ENCODE data around the gene AHDC1.

AHDC1 gene

DNA sequence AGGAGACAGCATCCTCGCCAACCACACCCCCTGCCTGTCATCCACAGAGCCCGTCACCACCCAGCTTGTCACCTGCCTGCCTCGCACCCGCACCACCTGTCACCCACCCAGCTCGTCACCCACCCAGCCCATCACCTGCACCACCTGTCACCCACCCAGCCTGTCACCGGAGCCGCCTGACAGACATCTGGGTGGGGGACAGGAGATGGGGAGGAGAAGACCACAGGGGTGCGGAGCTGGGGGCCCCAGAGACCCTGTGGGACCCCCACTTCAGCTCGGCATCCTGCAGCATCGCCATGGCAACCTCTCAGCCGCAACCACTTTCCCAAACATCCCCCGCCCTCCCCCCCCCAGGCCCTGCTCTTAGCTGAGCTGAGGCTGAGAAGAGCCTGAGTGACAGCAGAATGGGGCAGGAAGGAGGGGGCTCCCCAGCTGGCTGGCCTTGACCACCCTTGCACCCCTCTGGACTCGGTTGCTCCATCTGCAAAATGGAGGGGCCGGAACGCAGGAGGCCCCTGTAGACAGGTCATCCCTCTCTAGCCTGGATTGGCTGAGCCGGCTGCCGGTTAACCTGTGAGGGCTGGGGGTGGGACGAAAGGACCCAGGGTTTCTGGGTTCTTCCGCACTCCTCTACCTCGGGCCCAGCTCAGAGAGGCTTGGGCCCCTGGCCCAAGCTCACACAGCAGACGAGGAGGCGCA is 11.6 kb downstream of the AHDC1 start:
- ATAC-seq = no peak
- TF ChIP-seq ZC3H10 (CRISPR knock-in tag; IDR thresholded peaks at IDR 0.05) = no peak
- TF ChIP-seq ESRRG (CRISPR knock-in tag; IDR thresholded peaks at IDR 0.05) = no peak
- TF ChIP-seq, protein P1, sequence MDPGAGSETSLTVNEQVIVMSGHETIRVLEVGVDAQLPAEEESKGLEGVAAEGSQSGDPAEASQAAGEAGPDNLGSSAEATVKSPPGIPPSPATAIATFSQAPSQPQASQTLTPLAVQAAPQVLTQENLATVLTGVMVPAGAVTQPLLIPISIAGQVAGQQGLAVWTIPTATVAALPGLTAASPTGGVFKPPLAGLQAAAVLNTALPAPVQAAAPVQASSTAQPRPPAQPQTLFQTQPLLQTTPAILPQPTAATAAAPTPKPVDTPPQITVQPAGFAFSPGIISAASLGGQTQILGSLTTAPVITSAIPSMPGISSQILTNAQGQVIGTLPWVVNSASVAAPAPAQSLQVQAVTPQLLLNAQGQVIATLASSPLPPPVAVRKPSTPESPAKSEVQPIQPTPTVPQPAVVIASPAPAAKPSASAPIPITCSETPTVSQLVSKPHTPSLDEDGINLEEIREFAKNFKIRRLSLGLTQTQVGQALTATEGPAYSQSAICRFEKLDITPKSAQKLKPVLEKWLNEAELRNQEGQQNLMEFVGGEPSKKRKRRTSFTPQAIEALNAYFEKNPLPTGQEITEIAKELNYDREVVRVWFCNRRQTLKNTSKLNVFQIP (CRISPR knock-in tag; IDR thresholded peaks at IDR 0.05; ENCODE audit: borderline replicate concordance, low read depth) = no peak
- TF ChIP-seq, protein P2, sequence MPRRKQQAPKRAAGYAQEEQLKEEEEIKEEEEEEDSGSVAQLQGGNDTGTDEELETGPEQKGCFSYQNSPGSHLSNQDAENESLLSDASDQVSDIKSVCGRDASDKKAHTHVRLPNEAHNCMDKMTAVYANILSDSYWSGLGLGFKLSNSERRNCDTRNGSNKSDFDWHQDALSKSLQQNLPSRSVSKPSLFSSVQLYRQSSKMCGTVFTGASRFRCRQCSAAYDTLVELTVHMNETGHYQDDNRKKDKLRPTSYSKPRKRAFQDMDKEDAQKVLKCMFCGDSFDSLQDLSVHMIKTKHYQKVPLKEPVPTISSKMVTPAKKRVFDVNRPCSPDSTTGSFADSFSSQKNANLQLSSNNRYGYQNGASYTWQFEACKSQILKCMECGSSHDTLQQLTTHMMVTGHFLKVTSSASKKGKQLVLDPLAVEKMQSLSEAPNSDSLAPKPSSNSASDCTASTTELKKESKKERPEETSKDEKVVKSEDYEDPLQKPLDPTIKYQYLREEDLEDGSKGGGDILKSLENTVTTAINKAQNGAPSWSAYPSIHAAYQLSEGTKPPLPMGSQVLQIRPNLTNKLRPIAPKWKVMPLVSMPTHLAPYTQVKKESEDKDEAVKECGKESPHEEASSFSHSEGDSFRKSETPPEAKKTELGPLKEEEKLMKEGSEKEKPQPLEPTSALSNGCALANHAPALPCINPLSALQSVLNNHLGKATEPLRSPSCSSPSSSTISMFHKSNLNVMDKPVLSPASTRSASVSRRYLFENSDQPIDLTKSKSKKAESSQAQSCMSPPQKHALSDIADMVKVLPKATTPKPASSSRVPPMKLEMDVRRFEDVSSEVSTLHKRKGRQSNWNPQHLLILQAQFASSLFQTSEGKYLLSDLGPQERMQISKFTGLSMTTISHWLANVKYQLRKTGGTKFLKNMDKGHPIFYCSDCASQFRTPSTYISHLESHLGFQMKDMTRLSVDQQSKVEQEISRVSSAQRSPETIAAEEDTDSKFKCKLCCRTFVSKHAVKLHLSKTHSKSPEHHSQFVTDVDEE (CRISPR knock-in tag; IDR thresholded peaks at IDR 0.05) = no peak
- no peak for TF ChIP-seq GLIS3 (CRISPR knock-in tag; IDR thresholded peaks at IDR 0.05)
- TF ChIP-seq, protein P3, sequence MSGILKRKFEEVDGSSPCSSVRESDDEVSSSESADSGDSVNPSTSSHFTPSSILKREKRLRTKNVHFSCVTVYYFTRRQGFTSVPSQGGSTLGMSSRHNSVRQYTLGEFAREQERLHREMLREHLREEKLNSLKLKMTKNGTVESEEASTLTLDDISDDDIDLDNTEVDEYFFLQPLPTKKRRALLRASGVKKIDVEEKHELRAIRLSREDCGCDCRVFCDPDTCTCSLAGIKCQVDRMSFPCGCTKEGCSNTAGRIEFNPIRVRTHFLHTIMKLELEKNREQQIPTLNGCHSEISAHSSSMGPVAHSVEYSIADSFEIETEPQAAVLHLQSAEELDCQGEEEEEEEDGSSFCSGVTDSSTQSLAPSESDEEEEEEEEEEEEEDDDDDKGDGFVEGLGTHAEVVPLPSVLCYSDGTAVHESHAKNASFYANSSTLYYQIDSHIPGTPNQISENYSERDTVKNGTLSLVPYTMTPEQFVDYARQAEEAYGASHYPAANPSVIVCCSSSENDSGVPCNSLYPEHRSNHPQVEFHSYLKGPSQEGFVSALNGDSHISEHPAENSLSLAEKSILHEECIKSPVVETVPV (CRISPR knock-in tag; IDR thresholded peaks at IDR 0.05) = no peak
- TF ChIP-seq ISL1 (CRISPR knock-in tag; IDR thresholded peaks at IDR 0.05) = no peak
- TF ChIP-seq ZNF8 (CRISPR knock-in tag; IDR thresholded peaks at IDR 0.05) = no peak
- TF ChIP-seq OSR1 (CRISPR knock-in tag; IDR thresholded peaks at IDR 0.05) = no peak
- no peak for TF ChIP-seq ARNTL (CRISPR knock-in tag; IDR thresholded peaks at IDR 0.05; ENCODE audit: borderline replicate concordance, low read depth)
- TF ChIP-seq ZFP30 (CRISPR knock-in tag; IDR thresholded peaks at IDR 0.05) = no peak
- no peak for TF ChIP-seq TCF4 (CRISPR knock-in tag; IDR thresholded peaks at IDR 0.05; ENCODE audit: borderline replicate concordance)
- TF ChIP-seq, protein P4, sequence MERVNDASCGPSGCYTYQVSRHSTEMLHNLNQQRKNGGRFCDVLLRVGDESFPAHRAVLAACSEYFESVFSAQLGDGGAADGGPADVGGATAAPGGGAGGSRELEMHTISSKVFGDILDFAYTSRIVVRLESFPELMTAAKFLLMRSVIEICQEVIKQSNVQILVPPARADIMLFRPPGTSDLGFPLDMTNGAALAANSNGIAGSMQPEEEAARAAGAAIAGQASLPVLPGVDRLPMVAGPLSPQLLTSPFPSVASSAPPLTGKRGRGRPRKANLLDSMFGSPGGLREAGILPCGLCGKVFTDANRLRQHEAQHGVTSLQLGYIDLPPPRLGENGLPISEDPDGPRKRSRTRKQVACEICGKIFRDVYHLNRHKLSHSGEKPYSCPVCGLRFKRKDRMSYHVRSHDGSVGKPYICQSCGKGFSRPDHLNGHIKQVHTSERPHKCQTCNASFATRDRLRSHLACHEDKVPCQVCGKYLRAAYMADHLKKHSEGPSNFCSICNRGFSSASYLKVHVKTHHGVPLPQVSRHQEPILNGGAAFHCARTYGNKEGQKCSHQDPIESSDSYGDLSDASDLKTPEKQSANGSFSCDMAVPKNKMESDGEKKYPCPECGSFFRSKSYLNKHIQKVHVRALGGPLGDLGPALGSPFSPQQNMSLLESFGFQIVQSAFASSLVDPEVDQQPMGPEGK (CRISPR knock-in tag; IDR thresholded peaks at IDR 0.05; ENCODE audit: borderline replicate concordance) = no peak
- TF ChIP-seq ZNF565 (CRISPR knock-in tag; conservative IDR thresholded peaks at IDR 0.05; ENCODE audit: low read depth) = no peak
- no peak for TF ChIP-seq CSDC2 (CRISPR knock-in tag; IDR thresholded peaks at IDR 0.05)
- no peak for TF ChIP-seq RARB (CRISPR knock-in tag; IDR thresholded peaks at IDR 0.05)
- no peak for TF ChIP-seq BACH2 (CRISPR knock-in tag; IDR thresholded peaks at IDR 0.05; ENCODE audit: borderline replicate concordance)

DNA sequence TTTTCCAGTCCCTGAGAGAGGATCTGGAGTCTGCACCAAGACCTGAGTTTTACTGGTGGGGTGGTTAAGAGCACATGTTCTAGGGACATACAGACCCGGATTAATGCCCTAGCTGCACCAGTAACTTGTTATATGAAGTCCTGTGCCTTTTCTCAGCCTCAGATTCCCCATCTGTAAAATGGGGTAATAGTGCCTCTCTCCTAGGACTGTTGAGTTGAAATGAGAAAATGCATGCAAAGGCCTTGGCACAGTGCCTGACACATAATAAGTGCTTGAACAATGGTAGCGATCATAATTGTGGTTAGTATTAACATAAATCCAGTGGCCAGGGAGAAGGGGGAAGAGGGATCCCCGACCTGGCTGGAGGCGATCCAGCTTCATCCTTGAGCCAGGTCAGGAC is 12.3 kb downstream of the AHDC1 start:
- ATAC-seq = no peak
- TF ChIP-seq ZFP3 (CRISPR knock-in tag; IDR thresholded peaks at IDR 0.05) = no peak
- TF ChIP-seq SNAI2 (CRISPR knock-in tag; IDR thresholded peaks at IDR 0.05) = no peak
- TF ChIP-seq TOX (CRISPR knock-in tag; IDR thresholded peaks at IDR 0.05; ENCODE audit: borderline replicate concordance) = no peak
- no peak for TF ChIP-seq ZNF565 (CRISPR knock-in tag; conservative IDR thresholded peaks at IDR 0.05; ENCODE audit: low read depth)
- TF ChIP-seq, protein P3 (CRISPR knock-in tag; IDR thresholded peaks at IDR 0.05) = no peak
- TF ChIP-seq ZNF70 (CRISPR knock-in tag; IDR thresholded peaks at IDR 0.05) = no peak
- TF ChIP-seq, protein P2 (CRISPR knock-in tag; IDR thresholded peaks at IDR 0.05) = no peak
- TF ChIP-seq ZFP30 (CRISPR knock-in tag; IDR thresholded peaks at IDR 0.05) = no peak
- no peak for TF ChIP-seq CSDC2 (CRISPR knock-in tag; IDR thresholded peaks at IDR 0.05)
- no peak for TF ChIP-seq ZNF8 (CRISPR knock-in tag; IDR thresholded peaks at IDR 0.05)
- TF ChIP-seq PPARA (CRISPR knock-in tag; IDR thresholded peaks at IDR 0.05; ENCODE audit: borderline replicate concordance) = no peak
- no peak for TF ChIP-seq ISL1 (CRISPR knock-in tag; IDR thresholded peaks at IDR 0.05)
- no peak for TF ChIP-seq TCF4 (CRISPR knock-in tag; IDR thresholded peaks at IDR 0.05; ENCODE audit: borderline replicate concordance)
- no peak for TF ChIP-seq ARNTL (CRISPR knock-in tag; IDR thresholded peaks at IDR 0.05; ENCODE audit: borderline replicate concordance, low read depth)
- TF ChIP-seq GLIS3 (CRISPR knock-in tag; IDR thresholded peaks at IDR 0.05) = no peak
- TF ChIP-seq, protein P1 (CRISPR knock-in tag; IDR thresholded peaks at IDR 0.05; ENCODE audit: borderline replicate concordance, low read depth) = no peak
- TF ChIP-seq, protein P4 (CRISPR knock-in tag; IDR thresholded peaks at IDR 0.05; ENCODE audit: borderline replicate concordance) = no peak

Data from SK-N-SH treated with all-trans-retinoic acid at 6 μM for 48 hours (cell line).